ENCODE measurements around the gene PQBP1. TPM values are rescaled to one million over a fixed set of nuclear protein-coding genes. Genes with fewer than 3 reads are reported as not detected.

Gene PQBP1
- polyA plus RNA-seq, 1 donor: 69.1 TPM

DNA sequence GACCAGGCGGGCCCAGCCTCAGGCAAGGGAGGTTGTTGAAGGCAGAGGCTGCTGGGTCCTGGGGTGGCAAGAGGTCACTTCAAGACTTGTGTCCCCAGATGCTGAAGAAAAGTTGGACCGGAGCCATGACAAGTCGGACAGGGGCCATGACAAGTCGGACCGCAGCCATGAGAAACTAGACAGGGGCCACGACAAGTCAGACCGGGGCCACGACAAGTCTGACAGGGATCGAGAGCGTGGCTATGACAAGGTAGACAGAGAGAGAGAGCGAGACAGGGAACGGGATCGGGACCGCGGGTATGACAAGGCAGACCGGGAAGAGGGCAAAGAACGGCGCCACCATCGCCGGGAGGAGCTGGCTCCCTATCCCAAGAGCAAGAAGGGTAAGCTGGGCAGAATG is 4.4 kb downstream of the PQBP1 start:
- no peak for DNase-seq

DNA sequence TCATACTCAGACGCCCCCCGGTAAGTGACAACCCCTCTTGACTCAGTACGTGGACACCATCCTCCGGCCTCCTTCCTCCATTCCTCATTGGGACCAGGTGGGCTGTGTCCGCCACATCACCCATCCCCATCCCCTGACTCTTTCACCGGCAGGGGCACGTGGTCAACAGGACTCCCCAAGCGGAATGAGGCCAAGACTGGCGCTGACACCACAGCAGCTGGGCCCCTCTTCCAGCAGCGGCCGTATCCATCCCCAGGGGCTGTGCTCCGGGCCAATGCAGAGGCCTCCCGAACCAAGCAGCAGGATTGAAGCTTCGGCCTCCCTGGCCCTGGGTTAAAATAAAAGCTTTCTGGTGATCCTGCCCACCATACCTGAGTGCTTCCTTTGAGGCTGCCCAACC is 5.0 kb downstream of the PQBP1 start:
- DNase-seq: no peak

DNA sequence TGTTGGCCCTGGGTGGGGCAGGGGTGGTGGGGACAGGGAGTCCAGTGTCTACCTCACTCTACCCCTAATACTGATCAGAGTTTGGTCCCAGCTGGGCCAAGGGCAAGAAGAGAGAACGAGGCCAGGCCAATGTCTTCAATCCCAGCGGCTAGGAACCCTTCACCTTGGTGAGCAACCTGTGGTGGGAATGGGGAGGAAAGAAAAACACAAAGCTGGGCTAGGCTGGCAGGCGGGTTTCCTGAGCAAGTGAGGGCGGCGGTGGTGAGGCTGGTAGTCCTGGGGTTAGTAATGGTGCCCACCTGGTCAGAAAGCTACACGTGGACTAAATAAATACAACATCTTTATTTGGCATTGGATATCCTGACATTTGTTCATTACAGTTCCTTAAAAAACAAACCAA is 5.6 kb downstream of the PQBP1 start:
- no peak for DNase-seq

DNA sequence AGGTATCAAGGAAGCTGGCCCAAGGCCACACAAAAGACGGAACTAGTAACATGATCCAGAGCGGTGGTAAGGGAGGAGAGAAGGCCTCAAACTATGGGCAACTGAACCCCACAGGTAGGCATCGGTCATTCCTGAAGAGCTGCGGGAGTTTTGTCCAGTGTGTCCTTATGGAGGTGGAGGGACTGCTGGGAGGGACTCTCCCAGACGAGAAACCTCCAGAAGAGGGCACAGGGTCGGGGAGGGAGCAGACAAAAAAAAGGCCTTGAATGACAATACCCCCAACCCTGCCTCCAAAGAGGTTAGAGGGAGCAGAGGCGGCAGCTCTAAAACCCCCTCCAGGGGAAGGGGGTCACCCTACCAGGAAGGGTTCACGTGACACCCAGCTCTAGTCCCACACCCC is 6.5 kb downstream of the PQBP1 start:
- no peak for DNase-seq

DNA sequence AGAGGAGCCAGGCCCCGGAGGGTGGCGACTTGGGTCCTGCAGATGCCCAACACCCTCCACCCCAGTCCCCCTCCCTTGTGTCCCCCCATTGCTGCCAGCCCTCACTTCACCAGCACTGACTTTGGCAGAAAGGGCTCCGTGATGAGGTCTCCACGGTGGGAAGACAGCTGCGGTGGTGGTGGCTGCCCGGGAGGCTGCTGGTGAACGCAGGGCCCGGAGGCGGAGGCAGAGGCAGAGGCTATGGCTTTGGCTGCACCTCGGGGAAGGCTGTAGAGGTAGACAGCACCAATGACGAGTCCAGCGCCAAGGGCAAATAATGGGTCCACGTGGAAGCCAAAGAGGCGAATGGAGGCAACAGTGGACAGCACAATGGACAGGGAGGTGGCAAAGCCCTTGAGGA is 6.9 kb downstream of the PQBP1 start:
- no peak for DNase-seq

DNA sequence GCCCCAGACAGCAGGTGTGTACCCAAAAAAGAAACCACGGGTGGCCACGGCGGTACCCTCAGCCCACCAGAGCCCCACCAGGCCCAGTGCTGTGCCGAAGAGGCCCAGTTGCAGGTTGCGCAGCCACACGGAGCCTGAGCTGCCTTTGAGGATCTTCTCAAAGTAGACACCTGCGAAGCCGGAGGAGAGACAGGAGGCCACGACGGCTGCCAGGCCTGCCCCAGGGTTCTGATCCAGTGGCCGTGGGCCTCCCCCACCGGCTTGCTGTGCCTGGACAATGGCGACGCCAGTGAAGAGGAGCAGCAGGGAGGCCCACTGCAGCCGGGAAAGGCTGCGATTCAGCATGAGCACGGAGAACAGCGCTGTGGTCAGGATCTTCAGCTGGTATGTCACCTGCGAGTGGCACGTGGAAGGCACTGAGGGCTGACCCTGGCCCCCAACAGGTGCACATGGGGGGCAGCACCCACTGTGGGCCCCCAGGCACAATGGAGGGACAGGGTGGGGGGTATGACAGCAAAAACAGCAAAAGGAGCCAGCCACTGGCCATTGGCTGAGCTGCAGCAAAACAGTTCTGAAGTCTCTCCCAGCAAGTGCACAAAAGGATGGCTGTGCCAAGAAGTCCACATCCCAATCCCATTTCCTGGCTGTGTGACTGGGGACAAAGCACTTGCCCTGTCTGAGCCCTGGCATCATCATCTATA is 7.5 kb downstream of the PQBP1 start:
- no peak for DNase-seq

DNA sequence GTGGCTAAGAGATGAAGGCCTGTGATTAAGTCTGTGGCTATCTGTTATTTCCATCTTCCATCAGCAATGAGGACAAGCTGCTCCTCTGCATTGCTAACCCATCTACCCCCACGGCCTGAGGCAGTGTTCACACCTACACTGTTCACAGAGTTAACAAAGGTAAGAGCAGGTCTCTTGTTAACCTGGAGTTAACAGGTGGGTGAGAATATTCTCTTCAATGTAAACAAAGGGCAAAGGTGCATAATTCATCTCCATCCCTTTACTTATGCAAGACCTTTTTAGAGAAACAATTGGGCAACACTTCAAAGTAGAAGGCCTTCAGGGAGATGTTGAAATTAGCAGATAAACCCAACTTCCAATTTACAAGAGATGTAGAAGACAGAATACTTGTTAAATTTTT is 10.9 kb downstream of the PQBP1 start:
- no peak for DNase-seq

DNA sequence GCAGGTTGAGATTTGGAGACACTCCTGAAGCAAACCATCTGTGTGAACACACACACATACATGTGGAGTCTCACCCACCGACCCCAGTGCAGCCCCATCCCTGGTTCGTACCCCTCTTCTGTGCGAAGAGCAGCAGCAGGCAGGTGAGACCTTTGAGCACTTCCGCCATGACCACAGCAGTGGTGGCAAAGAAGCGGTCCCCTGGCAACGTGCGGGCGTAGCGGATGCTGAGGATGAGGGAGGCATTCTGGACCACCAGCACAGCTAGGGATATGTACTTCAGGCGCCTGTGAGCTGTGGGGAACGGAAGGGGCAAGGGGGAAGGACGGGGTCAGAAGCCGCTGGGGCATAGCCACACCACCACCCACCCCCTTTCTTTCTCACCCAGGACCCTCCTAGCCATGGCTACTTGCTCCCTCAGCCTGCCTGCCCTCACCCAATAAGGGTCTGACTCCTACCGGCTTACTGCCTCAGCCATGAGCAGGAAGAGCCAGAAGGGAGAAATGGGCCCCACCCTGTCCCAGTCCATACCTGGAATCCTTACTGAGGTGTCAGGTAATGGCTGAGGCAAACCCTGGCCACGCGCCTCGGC is 12.1 kb downstream of the PQBP1 start:
- DNase-seq: no peak

DNA sequence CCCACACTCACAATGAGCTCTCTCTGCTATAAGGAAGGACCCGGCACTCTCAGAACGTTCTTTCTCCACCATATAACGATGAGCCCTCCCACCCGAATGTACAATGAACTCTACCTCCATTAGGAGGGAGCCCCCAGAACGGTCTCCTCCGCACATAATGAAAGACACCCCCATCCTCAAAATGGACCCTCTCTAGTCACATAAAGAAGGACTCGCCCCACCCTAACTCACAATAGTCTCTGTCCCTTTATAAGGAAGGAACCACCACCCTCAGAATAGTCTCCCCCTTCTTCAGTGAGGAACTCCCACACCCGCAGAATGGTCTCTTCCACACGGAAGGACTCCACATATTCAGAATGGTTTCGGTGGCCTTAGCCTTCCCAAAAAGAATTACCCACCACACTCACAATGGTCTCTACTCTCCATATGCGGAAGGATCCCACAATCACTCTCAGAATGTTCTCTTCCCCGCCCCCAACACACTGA is 13.2 kb downstream of the PQBP1 start:
- DNase-seq: no peak

DNA sequence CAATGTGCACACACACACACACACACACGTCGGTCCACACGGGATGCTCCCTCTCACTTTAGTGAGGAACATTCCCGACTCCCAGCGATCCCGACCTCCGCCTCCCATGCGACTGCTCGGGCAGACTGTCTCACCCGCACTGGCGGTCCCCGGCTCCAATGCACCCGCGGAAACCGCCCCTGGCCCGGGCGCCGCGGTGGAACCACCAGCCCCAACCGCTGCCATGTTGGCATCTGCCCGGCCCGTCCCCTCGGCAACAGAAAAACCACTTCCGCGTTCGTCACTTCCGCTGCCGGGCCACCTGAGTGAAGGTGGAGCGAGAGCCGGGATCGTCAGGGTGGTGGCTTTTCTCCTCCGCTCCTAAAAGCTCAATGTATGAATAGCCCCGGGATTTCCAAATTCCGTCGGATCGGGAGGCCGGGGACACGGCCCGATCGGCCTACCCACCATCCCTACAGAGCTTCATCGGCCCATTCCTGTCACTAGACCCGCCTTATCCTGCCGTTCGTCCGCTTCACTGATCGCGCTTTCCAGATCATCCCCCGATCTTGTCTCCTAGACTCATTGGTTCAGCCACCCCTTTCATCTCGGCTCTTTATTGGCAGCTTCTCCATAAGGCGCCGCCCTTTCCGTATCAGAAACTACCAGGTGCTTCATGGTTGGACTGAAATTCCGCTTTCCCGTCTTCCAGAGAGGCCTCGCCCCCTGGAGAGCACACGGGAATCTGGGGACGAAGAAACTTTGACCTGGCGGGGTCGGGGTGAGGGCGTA is 13.9 kb downstream of the PQBP1 start, which contains the start of gene SLC35A2:
TSS of gene SLC35A2 (minus strand) at position 235 of the 771 bp plus-strand sequence. CDS start at position 225, 10 bp downstream.
- peak; percentile 79 for DNase-seq

DNA sequence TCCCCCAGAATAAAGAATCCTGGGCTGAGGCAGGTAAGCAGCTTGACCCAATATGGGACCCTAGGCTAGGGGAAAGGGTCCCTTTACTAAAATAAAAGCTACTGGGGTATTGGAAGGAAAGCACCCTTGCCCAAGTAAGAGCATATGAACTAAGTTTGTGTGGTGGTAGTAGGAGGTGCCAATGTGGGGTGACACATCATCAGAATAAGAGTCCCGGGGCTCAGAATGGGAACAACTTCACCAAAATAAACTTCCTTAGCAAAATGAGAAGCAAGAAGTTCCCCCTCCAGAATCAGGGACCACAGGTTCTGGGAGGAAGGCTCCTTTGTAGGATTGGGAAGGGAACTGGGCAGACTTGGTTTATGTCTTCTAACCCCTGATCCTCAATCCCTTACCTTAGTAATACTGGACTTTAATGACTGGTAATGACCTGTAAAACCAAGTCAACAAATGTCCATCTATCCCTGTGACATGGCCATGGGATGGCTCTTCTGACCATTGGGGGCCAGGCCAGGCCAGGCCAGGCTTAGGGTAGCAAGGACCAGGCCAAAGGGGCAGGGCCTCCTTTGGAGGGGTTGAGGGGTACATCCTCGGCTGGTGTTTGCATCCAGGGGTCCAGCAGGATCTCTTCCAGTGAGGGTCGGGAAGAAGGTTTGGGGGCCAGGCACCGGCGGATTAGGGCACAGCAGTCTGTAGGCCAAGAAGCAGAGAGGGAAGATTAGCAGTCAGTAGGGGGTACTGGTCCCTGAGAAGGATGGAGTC is 16.1 kb downstream of the PQBP1 start:
- DNase-seq: no peak

DNA sequence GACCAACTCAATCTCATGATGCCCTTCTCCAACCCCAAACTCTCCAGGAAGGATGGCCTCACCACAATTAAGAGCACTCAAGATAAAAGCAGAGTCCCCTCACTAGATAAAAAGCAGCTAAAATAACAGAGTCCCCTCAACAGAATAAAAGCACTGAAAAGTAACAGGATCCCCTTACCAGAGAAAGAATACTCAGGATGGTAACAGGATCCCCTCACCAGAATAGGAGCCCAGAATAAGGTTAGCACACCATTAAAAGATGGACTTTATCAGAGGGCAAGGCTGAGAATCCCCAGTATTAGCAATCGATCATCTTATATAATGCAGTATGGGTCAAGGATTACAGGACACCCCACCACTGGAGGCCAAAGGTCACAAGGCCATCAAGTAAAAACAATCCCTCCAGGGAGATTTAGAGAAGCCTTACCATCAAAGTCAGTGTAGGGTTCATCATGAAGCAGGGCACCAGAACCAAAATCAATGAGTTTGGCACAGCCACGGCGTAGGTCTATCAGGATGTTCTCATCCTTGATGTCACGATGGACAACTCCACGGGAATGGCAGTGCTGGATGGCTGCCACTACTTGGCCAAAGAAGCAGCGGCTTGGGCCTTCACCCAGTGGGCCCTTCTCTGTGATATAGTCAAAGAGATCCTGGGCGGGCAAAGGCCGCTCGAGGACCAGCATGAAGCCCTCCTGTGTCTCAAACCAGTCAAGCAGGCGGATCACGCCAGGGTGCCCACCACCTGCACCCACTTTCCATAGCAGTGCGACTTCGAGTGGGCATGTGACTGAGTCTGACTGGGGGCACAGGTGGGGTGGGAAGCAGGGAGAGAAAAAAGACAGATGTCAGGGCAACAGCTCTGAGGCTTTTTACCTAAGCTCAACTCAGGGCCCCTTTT is 17.1 kb downstream of the PQBP1 start:
- DNase-seq: no peak

DNA sequence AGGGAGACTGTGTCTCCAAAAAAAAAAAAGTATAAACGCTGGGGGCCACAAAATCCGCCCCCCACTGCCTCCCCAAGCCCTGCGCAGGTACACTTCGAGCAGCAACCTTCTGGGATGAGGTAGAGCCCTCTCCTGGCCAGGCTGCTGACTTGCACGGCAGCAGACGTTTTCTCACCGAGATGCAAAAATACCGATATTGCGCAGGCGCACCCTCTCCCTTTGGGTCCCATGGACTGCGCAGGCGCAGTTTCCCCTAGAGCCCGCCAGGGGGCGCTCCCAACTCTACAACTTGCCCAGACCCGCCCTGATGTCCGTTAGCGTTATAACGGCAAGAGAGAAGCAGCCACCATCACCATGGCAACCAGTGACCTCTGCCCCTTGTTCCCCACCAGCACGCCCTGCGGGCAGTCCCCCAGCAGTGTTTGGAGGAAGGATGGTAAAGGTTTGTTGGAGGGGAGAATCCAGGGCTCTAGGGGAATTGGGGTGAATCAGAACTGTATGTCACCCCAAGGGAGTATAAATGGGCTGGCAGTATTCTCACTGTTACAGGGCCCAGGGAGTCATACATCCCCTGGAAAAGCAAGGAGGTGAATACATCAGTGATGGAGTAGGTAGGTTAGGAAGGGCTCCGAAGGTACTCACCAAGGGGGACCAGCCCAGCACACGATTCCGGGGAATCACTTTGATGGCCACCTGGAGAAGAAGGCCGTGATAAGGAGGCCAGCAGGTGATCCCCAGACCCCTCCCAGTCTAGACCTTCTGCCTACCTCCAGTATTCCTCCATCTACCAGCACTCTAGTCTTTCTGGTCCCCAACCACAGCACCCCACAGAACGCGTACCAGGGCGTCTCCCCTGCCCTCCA is 19.6 kb downstream of the PQBP1 start:
- DNase-seq: peak; percentile 85

DNA sequence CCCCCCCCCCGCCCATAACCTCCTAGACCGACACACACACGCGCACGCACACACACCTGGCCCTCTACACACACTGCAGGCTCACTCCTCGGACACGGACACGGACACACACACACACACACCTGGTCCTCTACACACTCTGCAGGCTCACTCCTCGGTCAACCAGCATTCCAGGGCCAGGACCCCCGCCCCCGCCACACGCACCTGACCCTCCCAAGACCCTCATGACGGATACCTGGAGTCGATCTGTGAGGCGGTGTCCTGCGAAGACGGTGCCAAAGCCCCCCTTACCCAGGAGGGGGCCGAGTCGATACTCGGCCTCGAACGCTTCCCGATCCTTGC is 20.5 kb downstream of the PQBP1 start:
- DNase-seq: no peak

DNA sequence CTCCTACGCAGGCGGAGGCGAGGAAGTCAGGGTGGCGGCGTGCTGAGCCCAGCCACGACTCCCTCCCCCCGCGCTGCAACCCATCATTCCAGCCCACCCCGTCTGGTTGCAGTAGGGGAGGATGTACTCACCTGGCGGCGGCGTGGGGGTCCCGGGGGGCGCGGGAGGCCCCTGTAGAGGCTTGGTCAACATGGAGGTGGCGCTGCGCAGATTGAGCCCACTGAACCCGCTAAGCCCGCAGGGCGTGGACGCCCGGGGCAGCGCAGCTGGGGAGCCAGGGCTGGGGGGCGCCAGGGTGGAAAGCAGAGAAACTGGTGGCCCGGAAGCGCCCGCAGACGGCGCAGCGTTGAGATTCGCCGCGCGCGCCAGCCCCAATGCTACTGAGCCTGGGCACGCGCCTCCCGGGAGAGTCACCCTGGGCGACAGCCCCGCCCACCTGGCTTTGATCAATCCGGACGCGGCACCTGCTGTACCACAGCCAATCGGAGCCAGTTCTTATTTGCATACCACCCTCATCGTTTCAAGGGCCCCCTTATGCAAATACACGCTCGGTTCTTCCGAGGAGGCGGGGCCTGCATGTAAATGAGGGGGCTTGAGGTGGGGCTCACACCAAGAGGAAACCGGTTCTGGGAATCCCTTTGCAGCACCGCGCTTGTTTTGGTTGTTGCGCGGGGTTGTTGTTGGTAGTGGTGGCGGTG is 21.1 kb downstream of the PQBP1 start, which contains the start of gene PIM2:
TSS of gene PIM2 (minus strand) at position 382 of the 698 bp plus-strand sequence. CDS start at position 192, 190 bp downstream.
- peak; percentile 47 for DNase-seq

DNA sequence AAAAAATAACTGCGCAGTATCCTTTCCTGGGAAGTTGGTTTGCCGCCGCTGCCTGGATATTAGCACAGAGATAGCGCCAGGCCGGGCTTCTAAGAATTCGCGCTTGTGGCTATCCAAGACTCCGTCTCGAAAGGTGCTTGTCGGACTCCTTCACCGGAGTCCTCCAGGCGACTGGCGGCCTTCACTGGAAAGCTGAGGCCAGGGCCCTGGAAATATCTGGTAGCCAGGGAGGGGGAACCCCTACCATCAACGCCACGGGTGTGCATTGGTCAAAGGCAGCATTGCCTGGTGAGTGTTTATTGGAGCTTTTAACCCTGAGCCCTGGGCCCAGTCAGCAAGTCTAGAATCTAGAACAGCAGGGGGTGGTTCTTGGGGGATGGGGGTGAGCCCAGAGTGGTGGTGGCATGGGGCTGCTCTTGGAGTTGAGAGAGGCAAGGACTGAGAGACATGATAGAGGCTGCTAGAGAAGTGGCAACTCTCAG is 21.7 kb downstream of the PQBP1 start:
- no peak for DNase-seq

DNA sequence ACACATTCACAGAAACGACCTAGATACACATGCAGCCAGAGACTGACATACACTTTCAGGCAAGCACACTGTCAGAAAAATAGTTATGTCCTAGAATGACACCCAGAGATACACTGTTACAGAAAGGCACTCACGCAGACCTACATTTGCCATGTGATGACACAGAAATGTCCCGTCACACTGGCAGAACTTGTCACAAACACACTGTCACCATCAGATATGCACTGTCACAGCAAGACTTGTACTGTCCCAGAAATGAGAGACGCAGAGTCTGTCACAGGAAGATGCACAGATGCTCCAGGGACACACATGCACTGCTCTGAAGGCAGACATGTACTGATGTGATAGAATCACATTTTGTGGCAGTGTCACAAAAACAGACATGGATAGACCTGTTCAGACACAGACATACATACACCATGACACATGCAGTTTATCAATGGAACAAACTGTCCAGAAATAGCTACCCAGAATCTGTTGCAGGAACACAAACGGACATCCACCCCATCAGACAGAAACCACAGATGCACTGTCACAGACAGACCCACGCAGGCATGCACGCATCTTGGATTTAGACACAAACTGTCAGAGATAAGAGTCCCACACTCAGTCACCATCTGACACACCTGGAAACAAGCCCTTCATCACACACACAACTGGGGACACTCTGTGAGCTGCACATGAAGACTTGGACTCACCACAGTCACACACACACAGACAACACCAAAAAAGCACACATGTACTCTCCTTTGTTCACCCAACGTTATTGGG is 22.4 kb downstream of the PQBP1 start:
- no peak for DNase-seq

DNA sequence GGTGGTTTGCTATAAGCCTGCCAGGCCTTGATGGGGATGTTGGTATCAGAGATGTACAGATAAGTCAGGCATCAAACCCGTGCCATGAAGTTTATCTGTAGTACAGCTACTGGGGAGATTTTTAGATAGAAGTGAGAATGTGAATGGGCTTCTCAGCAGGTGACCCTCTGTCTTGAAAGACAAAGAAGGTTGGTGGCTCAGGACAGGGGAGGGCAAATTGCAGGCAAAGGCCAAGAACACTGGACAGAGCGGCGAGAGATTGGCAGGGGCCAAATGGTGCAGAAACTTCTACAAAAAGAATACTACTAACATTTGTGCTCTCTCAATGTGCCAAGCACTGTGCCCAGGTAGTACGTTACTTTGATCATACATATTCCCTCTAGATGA is 23.0 kb downstream of the PQBP1 start:
- DNase-seq: no peak

DNA sequence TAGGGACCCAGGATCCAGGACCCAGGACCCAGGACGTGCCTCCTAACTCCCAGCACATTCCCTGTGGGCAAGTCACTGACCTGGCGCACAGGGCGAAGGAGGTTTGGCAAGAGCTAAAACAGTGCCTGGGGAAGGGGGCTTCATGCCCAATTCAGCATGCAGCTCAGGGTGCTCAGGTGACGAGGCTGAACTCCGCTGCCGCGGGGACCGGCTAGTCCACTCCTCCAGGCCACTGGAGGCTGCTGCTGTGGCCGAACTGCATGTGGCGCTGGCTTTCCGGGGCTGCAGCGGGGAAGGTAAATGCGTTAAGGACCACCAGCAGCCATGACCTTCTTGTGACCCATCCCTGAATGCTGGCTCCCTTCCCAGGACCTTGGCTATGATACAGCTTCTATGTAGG is 26.0 kb downstream of the PQBP1 start:
- no peak for DNase-seq

Data from hindlimb muscle (tissue), 1 donor.